Skeletal muscle tissue (tissue), 4 donors: ENCODE data around the gene PDLIM1. TPM values are rescaled to one million over a fixed set of nuclear protein-coding genes. Genes with fewer than 3 reads are reported as not detected.
A peak's percentile ranks its signal among the peaks of the same experiment; 100 is the strongest.

Experiments
- H3K27ac ChIP-seq: one replicate; pipeline ENCODE4 v1.7.0; 2013; ENCODE audit warnings: mild to moderate bottlenecking, low read depth, low read length, inconsistent platforms
- H3K27me3 ChIP-seq, 3 donors: one replicate each; pipeline ENCODE4 v1.7.0; 2013; ENCODE audit warnings: low read length in 3 of 3; ENCODE audit not compliant: control insufficient read depth in 3 of 3, insufficient read depth in 3 of 3
- H3K36me3 ChIP-seq, 3 donors: one replicate each; pipeline ENCODE4 v1.7.0; 2013; ENCODE audit warnings: low read length in 3 of 3; ENCODE audit not compliant: control insufficient read depth in 3 of 3, insufficient read depth in 3 of 3
- H3K4me1 ChIP-seq, 3 donors: one replicate each; pipeline ENCODE4 v1.7.0; 2013; ENCODE audit warnings: low read length in 3 of 3, mild to moderate bottlenecking in 3 of 3; ENCODE audit not compliant: control insufficient read depth in 3 of 3, insufficient read depth in 3 of 3
- H3K4me3 ChIP-seq, 3 donors: one replicate each; pipeline ENCODE4 v1.7.0; 2013; ENCODE audit warnings: low read length in 3 of 3
- H3K9ac ChIP-seq, 3 donors: one replicate each; pipeline ENCODE4 v1.7.0; 2013; ENCODE audit warnings: low read length in 3 of 3, mild to moderate bottlenecking in 3 of 3, moderate library complexity in 2 of 3, low read depth in 1 of 3
- H3K9me3 ChIP-seq, 3 donors: one replicate each; pipeline ENCODE4 v1.7.0; 2013; ENCODE audit warnings: low read length in 3 of 3; ENCODE audit not compliant: control insufficient read depth in 3 of 3
- total RNA-seq: library from RNA; depleted of rRNA; stranded (reverse); fragments of >200 nt; gene quantifications from one replicate; pipeline ENCODE4 v1.2.3, GENCODE V29; 2014
- donor health status: Osteomylitis.

The PDLIM1 gene
- total RNA-seq, 1 donor from 2014 or later, result 9.9 TPM

GRCh38 chr10:95281206-95281605 is 9.6 kb downstream of the PDLIM1 start:
- Histone ChIP-seq H3K27me3 (no peaks in the 10 kb centered on the region), H3K9me3 (no peaks in the 10 kb centered on the region), H3K4me3 (no peak overlapping the region), H3K27ac (peak overlapping the region; percentile 31), H3K9ac (no peak overlapping the region), H3K4me1 (peaks cover 29 to 61% (median 38%) of the 10 kb centered on the region in 3 donors), H3K36me3 (no peaks in the 10 kb centered on the region)

- Histone ChIP-seq H3K27me3 (no peaks in the 10 kb centered on the region), H3K9me3 (no peaks in the 10 kb centered on the region), H3K36me3 (no peaks in the 10 kb centered on the region), H3K9ac (no peak overlapping the region), H3K4me3 (no peak overlapping the region), H3K4me1 (peaks cover 32 to 60% (median 40%) of the 10 kb centered on the region in 3 donors), H3K27ac (peak overlapping the region; percentile 31)
Observed at GRCh38 chr10:95280637-95281036, 10.2 kb downstream of the PDLIM1 start.

- Histone ChIP-seq H3K4me3 (no peak overlapping the region), H3K27me3 (no peaks in the 10 kb centered on the region), H3K9me3 (no peaks in the 10 kb centered on the region), H3K4me1 (peaks cover 39 to 56% (median 43%) of the 10 kb centered on the region in 3 donors), H3K9ac (no peak overlapping the region), H3K27ac (peak overlapping the region; percentile 61), H3K36me3 (no peaks in the 10 kb centered on the region)
Observed at GRCh38 chr10:95279042-95279820, 11.6 kb downstream of the PDLIM1 start.

- H3K27ac ChIP-seq, result peak overlapping the region; percentile 61
- H3K36me3 ChIP-seq, result no peaks in the 10 kb centered on the region
- H3K9me3 ChIP-seq, result no peaks in the 10 kb centered on the region
- no peaks in the 10 kb centered on the region for H3K27me3 ChIP-seq
- peaks cover 48 to 59% (median 49%) of the 10 kb centered on the region in 3 donors for H3K4me1 ChIP-seq
- peak overlapping the region in 1 of 3 donors; percentile 15 for H3K4me3 ChIP-seq
- H3K9ac ChIP-seq, result no peak overlapping the region
Observed at GRCh38 chr10:95278061-95278988, 12.5 kb downstream of the PDLIM1 start.

GRCh38 chr10:95277614-95278013 is 13.2 kb downstream of the PDLIM1 start:
- Histone ChIP-seq H3K27ac (peak overlapping the region; percentile 61), H3K36me3 (no peaks in the 10 kb centered on the region), H3K9ac (no peak overlapping the region), H3K4me1 (peaks cover 55 to 66% (median 56%) of the 10 kb centered on the region in 3 donors), H3K27me3 (no peaks in the 10 kb centered on the region), H3K9me3 (no peaks in the 10 kb centered on the region), H3K4me3 (no peak overlapping the region)

GRCh38 chr10:95277201-95277570 is 13.6 kb downstream of the PDLIM1 start:
- H3K9ac ChIP-seq, result no peak overlapping the region
- peaks cover 54 to 64% (median 56%) of the 10 kb centered on the region in 3 donors for H3K4me1 ChIP-seq
- H3K27ac ChIP-seq, result no peak overlapping the region
- no peak overlapping the region for H3K4me3 ChIP-seq
- H3K36me3 ChIP-seq, result no peaks in the 10 kb centered on the region
- no peaks in the 10 kb centered on the region for H3K27me3 ChIP-seq
- no peaks in the 10 kb centered on the region for H3K9me3 ChIP-seq

GRCh38 chr10:95276367-95277200 is 14.2 kb downstream of the PDLIM1 start:
- H3K4me3 ChIP-seq, result peak overlapping the region in 1 of 3 donors; percentile 8
- peak overlapping the region; percentile 82 for H3K27ac ChIP-seq
- no peaks in the 10 kb centered on the region for H3K27me3 ChIP-seq
- H3K4me1 ChIP-seq, result peaks cover 50 to 62% (median 51%) of the 10 kb centered on the region in 3 donors
- peak overlapping the region in 1 of 3 donors; percentile 37 for H3K9ac ChIP-seq
- H3K9me3 ChIP-seq, result no peaks in the 10 kb centered on the region
- no peaks in the 10 kb centered on the region for H3K36me3 ChIP-seq

- Histone ChIP-seq H3K9me3 (no peaks in the 10 kb centered on the region), H3K9ac (peak overlapping the region in 1 of 3 donors; percentile 37), H3K4me3 (no peak overlapping the region), H3K27ac (peak overlapping the region; percentile 82), H3K27me3 (no peaks in the 10 kb centered on the region), H3K36me3 (no peaks in the 10 kb centered on the region), H3K4me1 (peaks cover 45 to 58% (median 53%) of the 10 kb centered on the region in 3 donors)
Observed at GRCh38 chr10:95275726-95276366, 15.0 kb downstream of the PDLIM1 start.
